K562 (cell line): ENCODE results near the gene ZMIZ1. TPM values are rescaled to one million over a fixed set of nuclear protein-coding genes. Genes with fewer than 3 reads are reported as not detected.

Experiments
- ATAC-seq: fragments of 200-7000 bp; cut with Tn5 transposase; 3 replicates; pipeline ENCODE4 v1.9.1; 2020; ENCODE audit warnings: moderate library complexity
- BruUV-seq: library from RNA; stranded (reverse); fragments of 400-500 nt; replicated peaks from 2 replicates; lab custom pipeline; 2021; lab: Mats Ljungman, UMichigan
- CTCF ChIA-PET: fragments of 300-600 bp; formaldehyde crosslinking; extraction: SDS; loops from one replicate; lab custom pipeline; 2021; ENCODE audit warnings: low intra/inter-chr PET ratio; lab: Yijun Ruan, JAX
- POLR2A ChIA-PET: fragments of 300-600, 350-650 bp; sonication (Branson Sonifier 250); formaldehyde crosslinking; extraction: SDS; loops from one replicate; lab custom pipeline; 2021; ENCODE audit warnings: antibody characterized with exemption, inconsistent platforms; lab: Yijun Ruan, JAX
- DNase-seq, 4 experiments: peaks; one replicate each; pipeline versions ENCODE4 v3.0.0 to v3.0.0-alpha.2; 2011 to 2018; ENCODE audit warnings: low spot score in 3 of 4, mixed read lengths in 3 of 4; ENCODE audit errors: extremely low read depth in 1 of 4
- FAIRE-seq: peaks from 2 replicates; lab custom pipeline; 2011; peaks lifted over from hg19 to GRCh38; lab: Jason Lieb, UNC
- H2AFZ ChIP-seq: 2 replicates; pipeline ENCODE4 v1.6.0; 2011; ENCODE audit warnings: low read depth, low read length, control low read depth, inconsistent platforms
- H3K27ac ChIP-seq: fragments of 200-600 bp; 3 replicates; pipeline ENCODE4 v1.8.0; 2011; ENCODE audit warnings: low read depth, mild to moderate bottlenecking, control low read depth, inconsistent platforms, low read length, moderate library complexity, mixed read lengths; ENCODE audit errors: extremely low read depth
- H3K27me3 ChIP-seq, 2 experiments: fragments of 300-600 bp in 1 of 2; 2 replicates in 1 of 2; 3 replicates in 1 of 2; pipeline versions ENCODE4 v1.6.0 to v1.8.0; 2011; ENCODE audit warnings: inconsistent platforms in 2 of 2, low read length in 2 of 2, mild to moderate bottlenecking in 1 of 2, mixed read lengths in 1 of 2, moderate library complexity in 1 of 2; ENCODE audit not compliant: control insufficient read depth in 2 of 2, insufficient read depth in 2 of 2
- H3K36me3 ChIP-seq: fragments of 300-600 bp; 3 replicates; pipeline ENCODE4 v1.8.0; 2011; ENCODE audit warnings: mild to moderate bottlenecking, low read length, inconsistent platforms; ENCODE audit not compliant: control insufficient read depth, insufficient read depth
- H3K4me1 ChIP-seq, 2 experiments: fragments of 200-600 bp in 1 of 2; replicated peaks in 1 of 2; 2 replicates in 1 of 2; 3 replicates in 1 of 2; pipeline versions ENCODE4 v1.5.1 to v1.8.0; 2011; ENCODE audit warnings: inconsistent platforms in 2 of 2, low read length in 2 of 2, mild to moderate bottlenecking in 1 of 2, mixed read lengths in 1 of 2, moderate library complexity in 1 of 2; ENCODE audit not compliant: control insufficient read depth in 2 of 2, insufficient read depth in 2 of 2
- H3K4me2 ChIP-seq: 2 replicates; pipeline ENCODE4 v1.6.1; 2011; ENCODE audit warnings: low read length, control low read depth, inconsistent platforms, mixed read lengths; ENCODE audit not compliant: insufficient read depth
- H3K4me3 ChIP-seq: fragments of 200-600 bp; sonication (generic), shearing (Covaris generic); 2 replicates; pipeline ENCODE4 v1.5.1; 2016; ENCODE audit warnings: control low read depth, inconsistent platforms
- H3K79me2 ChIP-seq: fragments of 200-600 bp; 3 replicates; pipeline ENCODE4 v1.8.0; 2011; ENCODE audit warnings: low read length, inconsistent platforms; ENCODE audit not compliant: control insufficient read depth, insufficient read depth
- H3K9ac ChIP-seq, 2 experiments: 2 replicates each; pipeline versions ENCODE4 v1.6.0 to v1.6.1; 2011; ENCODE audit warnings: low read depth in 2 of 2, low read length in 2 of 2, control low read depth in 1 of 2, inconsistent platforms in 1 of 2, mild to moderate bottlenecking in 1 of 2, mixed read lengths in 1 of 2; ENCODE audit not compliant: insufficient read depth in 1 of 2
- H3K9me1 ChIP-seq: one replicate; pipeline ENCODE4 v1.6.0; 2011; ENCODE audit warnings: inconsistent platforms, mild to moderate bottlenecking, low read length, moderate library complexity; ENCODE audit not compliant: control insufficient read depth, insufficient read depth
- H3K9me3 ChIP-seq: replicated peaks from 2 replicates; pipeline ENCODE4 v1.5.1; 2011; ENCODE audit warnings: low read depth, low read length, inconsistent platforms; ENCODE audit not compliant: control insufficient read depth, insufficient read depth
- H4K20me1 ChIP-seq: replicated peaks from 2 replicates; pipeline ENCODE4 v1.6.1; 2011; ENCODE audit warnings: low read length, inconsistent platforms, mixed read lengths; ENCODE audit not compliant: control insufficient read depth, insufficient read depth
- BRF2 ChIP-seq: IDR thresholded peaks from 3 replicates; pipeline ENCODE4 v1.6.1; 2011; ENCODE audit warnings: borderline replicate concordance, mild to moderate bottlenecking; ENCODE audit not compliant: insufficient read length, insufficient read depth
- CCAR2 ChIP-seq: fragments of 200-400 bp; formaldehyde crosslinking; IDR thresholded peaks from 2 replicates; pipeline ENCODE4 v1.6.1; 2017; ENCODE audit warnings: mild to moderate bottlenecking, low read depth, low read length
- EHMT2 ChIP-seq: fragments of 450-650 bp; IDR thresholded peaks from 2 replicates; pipeline ENCODE4 v1.6.1; 2018; ENCODE audit warnings: antibody characterized with exemption
- ETV6 ChIP-seq, 3 experiments: fragments of 150-350 bp in 1 of 3; sonication (generic) in 1 of 3; formaldehyde crosslinking in 1 of 3; IDR thresholded peaks; 2 replicates each; pipeline versions ENCODE4 v1.6.1 to v1.8.0; 2014 to 2022; ENCODE audit warnings: borderline replicate concordance in 2 of 3, low read depth in 2 of 3, antibody characterized with exemption in 1 of 3, low read length in 1 of 3, mild to moderate bottlenecking in 1 of 3, missing genetic modification reagents in 1 of 3
- FOXA1 ChIP-seq: fragments of 450-650 bp; IDR thresholded peaks from 2 replicates; pipeline ENCODE4 v1.6.1; 2016; ENCODE audit warnings: mild to moderate bottlenecking, borderline replicate concordance
- HBP1 ChIP-seq: fragments of 450-650 bp; formaldehyde crosslinking; IDR thresholded peaks from 2 replicates; pipeline ENCODE4 v1.4.0; 2022; ENCODE audit warnings: missing genetic modification characterization
- NONO ChIP-seq, 2 experiments: fragments of 200-400 bp in 1 of 2; fragments of 450-650 bp in 1 of 2; formaldehyde crosslinking in 1 of 2; IDR thresholded peaks; 2 replicates each; pipeline ENCODE4 v1.6.1; 2017; ENCODE audit warnings: low read depth in 2 of 2, mild to moderate bottlenecking in 2 of 2, moderate library complexity in 2 of 2, low read length in 1 of 2
- PKNOX1 ChIP-seq: fragments of 450-650 bp; IDR thresholded peaks from 2 replicates; pipeline ENCODE4 v1.6.1; 2016
- POLR2AphosphoS5 ChIP-seq: IDR thresholded peaks from 2 replicates; pipeline ENCODE4 v1.6.1; 2011; ENCODE audit warnings: mild to moderate bottlenecking, low read depth, low read length, moderate library complexity; ENCODE audit not compliant: control insufficient read depth, insufficient read depth
- RAD21 ChIP-seq, 2 experiments: fragments of 250-450 bp in 1 of 2; fragments of 450-650 bp in 1 of 2; sonication (Bioruptor Pico) in 1 of 2; formaldehyde crosslinking in 1 of 2; IDR thresholded peaks in 1 of 2; conservative IDR thresholded peaks in 1 of 2; 2 replicates each; pipeline versions ENCODE4 v1.4.0 to v1.8.0; 2020 to 2022; ENCODE audit warnings: mild to moderate bottlenecking in 2 of 2, moderate library complexity in 1 of 2
- TFAP4 ChIP-seq: sonication (generic); formaldehyde crosslinking; IDR thresholded peaks from 2 replicates; pipeline ENCODE4 v1.8.0; 2022; ENCODE audit warnings: missing genetic modification reagents, mild to moderate bottlenecking, moderate library complexity, borderline replicate concordance
- VEZF1 ChIP-seq: fragments of 200-800 bp; sonication (Bioruptor generic); IDR thresholded peaks from 2 replicates; pipeline ENCODE4 v1.6.1; 2017; ENCODE audit warnings: missing genetic modification characterization, missing compliant biosample characterization
- ZNF668 ChIP-seq: fragments of 250-450 bp; sonication (Bioruptor Pico); IDR thresholded peaks from 2 replicates; pipeline ENCODE4 v1.8.0; 2022; ENCODE audit warnings: mild to moderate bottlenecking, inconsistent platforms
- WGBS: fragments of 100-300 bp; shearing (Covaris generic); methylation state at CpG from one replicate; pipeline ENCODE4 v1.1.6; 2016; ENCODE audit warnings: low coverage, mixed read lengths; ENCODE audit not compliant: insufficient coverage; ENCODE audit errors: missing lambda C conversion rate; 5-methylcytosine and 5-hydroxymethylcytosine counted together
- in situ Hi-C: fragments of 300-500 bp; cut with MboI; formaldehyde crosslinking; loops from 4 replicates; pipeline ENCODE4 v1.15.0; 2018; ENCODE audit warnings: inconsistent platforms, mixed read lengths
- intact Hi-C: fragments of 100-400 bp; cut with micrococcal nuclease; formaldehyde crosslinking; loops from 2 replicates; pipeline ENCODE4 v1.14.2; 2022
- polyA plus RNA-seq, 8 experiments: library from polyadenylated mRNA; depleted of rRNA in 4 of 8; stranded (reverse) in 5 of 8; unstranded in 3 of 8; fragments of >200 nt; fragmentation: Nextera tagmentation in 2 of 8; fragmentation: Illumina TruSeq in 1 of 8; extraction: Ambion mirVana in 2 of 8; extraction: Trizol in 1 of 8; gene quantifications; 2 replicates each; pipeline versions ENCODE4 v1.2.1 to v1.2.3, GENCODE V29; 2011 to 2014; ENCODE audit warnings: inconsistent platforms in 1 of 8, missing spikeins in 1 of 8
- total RNA-seq, 7 experiments: library from RNA; depleted of rRNA in 6 of 7; stranded (reverse); fragments of >200 nt in 6 of 7; fragmentation: Illumina TruSeq in 2 of 7; extraction: Trizol in 2 of 7; gene quantifications; 2 replicates each; pipeline versions ENCODE4 v1.2.1 to v1.2.3, GENCODE V29; 2011 to 2021; ENCODE audit warnings: low replicate concordance in 1 of 7

Gene ZMIZ1
- total and polyA plus RNA-seq, 9 of the 15 experiments (the other 6 are each of a cell fraction or from before 2014, with no cell fraction given) = 1.0 to 37.3 (median 4.3) TPM

GRCh38 chr10:79158402-79159097 lies 89.8 kb downstream of the ZMIZ1 start:
- no peak overlapping the region for H3K27ac ChIP-seq
- peak; percentile 61 for ATAC-seq
- ChIA-PET POLR2A (interaction anchor here (0.6 to 3.0 kb wide), 8 partner anchors 9 to 84 kb away, joined by 3 to 16 read pairs (median 4); no protein-coding TSS in a partner anchor), CTCF (no interaction called here)
- H3K27me3 ChIP-seq = no peaks in the 10 kb centered on the region
- no peak overlapping the region for H2AFZ ChIP-seq
- no peaks in the 10 kb centered on the region for H3K9me3 ChIP-seq
- H3K4me1 ChIP-seq = peaks cover 19 to 81% of the 10 kb centered on the region in 2 experiments
- in situ Hi-C loops (no loop called here), intact Hi-C loops (no loop called here)
- no peak overlapping the region for H3K4me2 ChIP-seq
- H3K9me1 ChIP-seq = peaks cover 9% of the 10 kb centered on the region
- H3K36me3 ChIP-seq = peaks cover 12% of the 10 kb centered on the region; the same call in 2 of the 3 replicates
- H4K20me1 ChIP-seq = 0 out of 2 replicates have a peak, but pooled peaks cover 20% of the 10 kb centered on the region
- BruUV-seq = no TSS peak
- H3K9ac ChIP-seq = peak overlapping the region in 1 of 2 experiments; percentile 86; a peak in 2 of 4 replicates
- WGBS = 42% methylated on average over 9 of the region's 9 CpGs
- peak; percentile 59 to 80 (median 68) for DNase-seq
- FAIRE-seq = peak; percentile 82
- H3K79me2 ChIP-seq = peaks cover 10% of the 10 kb centered on the region; the same call in 2 of the 3 replicates
- no peak overlapping the region for H3K4me3 ChIP-seq
- TF ChIP-seq TFAP4 = peak; percentile 84
- no peak for TF ChIP-seq NONO (IDR thresholded peaks at IDR 0.05; ENCODE audit: low read depth in 2 of 2, low read length in 1 of 2)
- peak; percentile 34; the same call in 1 of the 2 replicates for TF ChIP-seq POLR2AphosphoS5
- no peak for TF ChIP-seq FOXA1
- TF ChIP-seq ETV6 (IDR thresholded peaks at IDR 0.05; ENCODE audit: borderline replicate concordance in 1 of 2, low read depth in 2 of 2, low read length in 1 of 2) = no peak
- TF ChIP-seq ETV6 (CRISPR knock-in tag; IDR thresholded peaks at IDR 0.05; ENCODE audit: borderline replicate concordance) = no peak
- no peak for TF ChIP-seq HBP1 (CRISPR knock-in tag)
- TF ChIP-seq BRF2 = no peak
- TF ChIP-seq EHMT2 = no peak
- TF ChIP-seq ZNF668 (CRISPR knock-in tag) = no peak
- TF ChIP-seq CCAR2 = no peak
- no peak for TF ChIP-seq PKNOX1
- peak in 1 of 2 experiments; percentile 5; a peak in 1 of 4 replicates for TF ChIP-seq RAD21 (CRISPR knock-in tag; conservative IDR thresholded peaks at IDR 0.05 in 1 of 2, IDR thresholded peaks at IDR 0.05 in 1 of 2)
- TF ChIP-seq VEZF1 (CRISPR knock-in tag) = no peak
